ENCODE results near the gene HS3ST5. TPM values are rescaled to one million over a fixed set of nuclear protein-coding genes. Genes with fewer than 3 reads are reported as not detected.

HS3ST5 gene
- polyA plus RNA-seq, 1 donor (not counting 4 experiments of a cell fraction or from before 2014, with no cell fraction given) = not detected

DNA sequence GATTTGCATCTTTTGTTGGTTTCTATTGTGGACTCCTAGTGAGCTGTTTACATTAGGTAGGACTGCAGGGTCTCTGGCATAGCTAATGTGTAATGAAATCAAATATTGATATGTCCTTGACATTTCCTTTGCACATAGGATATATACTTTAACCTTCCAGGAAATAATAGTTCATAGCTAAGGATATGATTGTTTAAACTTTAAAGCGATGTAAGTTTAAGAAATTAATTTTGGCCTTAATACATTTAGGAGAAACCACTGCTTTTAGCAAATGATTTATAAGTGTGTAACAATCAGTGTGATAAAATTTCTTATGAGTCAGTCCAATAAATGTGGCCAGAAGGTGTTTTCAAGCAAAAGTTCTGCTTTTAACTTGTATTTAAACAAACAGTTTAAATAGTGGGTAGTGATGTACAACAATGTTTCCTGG is 171.8 kb downstream of the HS3ST5 start:
- no peak for DNase-seq (ENCODE audit: low read depth, low spot score)
- Histone ChIP-seq H3K4me1 (ENCODE audit: control insufficient read depth, extremely low read depth, insufficient read depth, low read length) (no peaks in the 10 kb centered on the region), H4K20me1 (ENCODE audit: control insufficient read depth, extremely low read depth, insufficient read depth, low read length) (no peaks in the 10 kb centered on the region), H3K4me3 (ENCODE audit: control insufficient read depth in 2 of 3, extremely low read depth in 1 of 3, insufficient read depth in 2 of 3, low read depth in 1 of 3, low read length in 3 of 3) (no peak overlapping the region), H3K36me3 (ENCODE audit: control insufficient read depth in 2 of 2, extremely low read depth in 1 of 2, insufficient read depth in 2 of 2, low read length in 2 of 2) (no peaks in the 10 kb centered on the region), H3K9me1 (ENCODE audit: control insufficient read depth, extremely low read depth, insufficient read depth, low read length) (no peaks in the 10 kb centered on the region), H3K4me2 (ENCODE audit: control insufficient read depth, extremely low read depth, insufficient read depth, low read depth, low read length) (no peak overlapping the region), H3K9ac (ENCODE audit: control insufficient read depth, extremely low read depth, insufficient read depth, low read length) (no peak overlapping the region), H3K27me3 (ENCODE audit: control insufficient read depth, extremely low read depth, insufficient read depth, low read length) (no peaks in the 10 kb centered on the region), H3K9me3 (ENCODE audit: control insufficient read depth, low read depth, low read length) (no peaks in the 10 kb centered on the region), H3K79me2 (ENCODE audit: control insufficient read depth, insufficient read depth, low read length) (no peaks in the 10 kb centered on the region), H3K27ac (ENCODE audit: control insufficient read depth, insufficient read depth, low read length) (no peak overlapping the region), H2AFZ (ENCODE audit: control insufficient read depth, low read length) (no peak overlapping the region)
- TF ChIP-seq EZH2 (IDR thresholded peaks at IDR 0.05; ENCODE audit: low read length) = no peak
- TF ChIP-seq, protein P1, sequence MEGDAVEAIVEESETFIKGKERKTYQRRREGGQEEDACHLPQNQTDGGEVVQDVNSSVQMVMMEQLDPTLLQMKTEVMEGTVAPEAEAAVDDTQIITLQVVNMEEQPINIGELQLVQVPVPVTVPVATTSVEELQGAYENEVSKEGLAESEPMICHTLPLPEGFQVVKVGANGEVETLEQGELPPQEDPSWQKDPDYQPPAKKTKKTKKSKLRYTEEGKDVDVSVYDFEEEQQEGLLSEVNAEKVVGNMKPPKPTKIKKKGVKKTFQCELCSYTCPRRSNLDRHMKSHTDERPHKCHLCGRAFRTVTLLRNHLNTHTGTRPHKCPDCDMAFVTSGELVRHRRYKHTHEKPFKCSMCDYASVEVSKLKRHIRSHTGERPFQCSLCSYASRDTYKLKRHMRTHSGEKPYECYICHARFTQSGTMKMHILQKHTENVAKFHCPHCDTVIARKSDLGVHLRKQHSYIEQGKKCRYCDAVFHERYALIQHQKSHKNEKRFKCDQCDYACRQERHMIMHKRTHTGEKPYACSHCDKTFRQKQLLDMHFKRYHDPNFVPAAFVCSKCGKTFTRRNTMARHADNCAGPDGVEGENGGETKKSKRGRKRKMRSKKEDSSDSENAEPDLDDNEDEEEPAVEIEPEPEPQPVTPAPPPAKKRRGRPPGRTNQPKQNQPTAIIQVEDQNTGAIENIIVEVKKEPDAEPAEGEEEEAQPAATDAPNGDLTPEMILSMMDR (optimal IDR thresholded peaks at IDR 0.05 in 1 of 3, IDR thresholded peaks at IDR 0.05 in 1 of 3, conservative IDR thresholded peaks at IDR 0.05 in 1 of 3; ENCODE audit: extremely low read depth in 1 of 3, insufficient read depth in 2 of 3, low read length in 3 of 3) = no peak
- dilution Hi-C loops (cut with MboI; ENCODE audit: extremely low pct_ligation_motif_present, low sequenced_read_pairs) = no loop called here
- FAIRE-seq = no peak

DNA sequence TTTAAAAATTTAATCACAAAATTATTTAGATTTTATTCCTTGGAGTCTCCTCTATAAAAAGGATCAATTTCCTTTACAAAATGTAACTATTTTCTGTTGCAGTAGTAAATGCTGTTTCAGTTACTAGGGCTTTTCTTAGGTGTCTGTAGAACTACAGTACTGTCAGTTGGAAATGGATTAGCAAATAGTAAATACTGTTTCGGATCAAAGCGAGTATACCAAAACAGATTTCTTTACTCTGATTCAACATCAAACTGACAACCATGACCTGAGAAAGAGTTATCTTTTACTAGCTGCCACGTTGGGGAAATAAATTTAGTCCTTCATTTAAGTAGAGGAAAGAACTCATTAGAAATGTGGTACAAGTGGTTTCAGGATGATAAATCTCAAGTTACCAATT is 172.5 kb downstream of the HS3ST5 start:
- no peak overlapping the region for H3K27ac ChIP-seq (ENCODE audit: control insufficient read depth, insufficient read depth, low read length)
- no peak for TF ChIP-seq EZH2 (IDR thresholded peaks at IDR 0.05; ENCODE audit: low read length)
- TF ChIP-seq, protein P1 (optimal IDR thresholded peaks at IDR 0.05 in 1 of 3, IDR thresholded peaks at IDR 0.05 in 1 of 3, conservative IDR thresholded peaks at IDR 0.05 in 1 of 3; ENCODE audit: extremely low read depth in 1 of 3, insufficient read depth in 2 of 3, low read length in 3 of 3) = no peak
- no peaks in the 10 kb centered on the region for H3K27me3 ChIP-seq (ENCODE audit: control insufficient read depth, extremely low read depth, insufficient read depth, low read length)
- FAIRE-seq (no peak), DNase-seq (ENCODE audit: low read depth, low spot score) (no peak)
- no peak overlapping the region for H2AFZ ChIP-seq (ENCODE audit: control insufficient read depth, low read length)
- dilution Hi-C loops (cut with MboI; ENCODE audit: extremely low pct_ligation_motif_present, low sequenced_read_pairs) = no loop called here
- no peaks in the 10 kb centered on the region for H3K79me2 ChIP-seq (ENCODE audit: control insufficient read depth, insufficient read depth, low read length)
- no peaks in the 10 kb centered on the region for H3K36me3 ChIP-seq (ENCODE audit: control insufficient read depth in 2 of 2, extremely low read depth in 1 of 2, insufficient read depth in 2 of 2, low read length in 2 of 2)
- H3K4me3 ChIP-seq (ENCODE audit: control insufficient read depth in 2 of 3, extremely low read depth in 1 of 3, insufficient read depth in 2 of 3, low read depth in 1 of 3, low read length in 3 of 3) = no peak overlapping the region
- no peak overlapping the region for H3K9ac ChIP-seq (ENCODE audit: control insufficient read depth, extremely low read depth, insufficient read depth, low read length)
- no peaks in the 10 kb centered on the region for H3K4me1 ChIP-seq (ENCODE audit: control insufficient read depth, extremely low read depth, insufficient read depth, low read length)
- no peak overlapping the region for H3K4me2 ChIP-seq (ENCODE audit: control insufficient read depth, extremely low read depth, insufficient read depth, low read depth, low read length)
- H3K9me3 ChIP-seq (ENCODE audit: control insufficient read depth, low read depth, low read length) = no peaks in the 10 kb centered on the region
- no peaks in the 10 kb centered on the region for H4K20me1 ChIP-seq (ENCODE audit: control insufficient read depth, extremely low read depth, insufficient read depth, low read length)
- no peaks in the 10 kb centered on the region for H3K9me1 ChIP-seq (ENCODE audit: control insufficient read depth, extremely low read depth, insufficient read depth, low read length)
